Stimulated activated naive CD8-positive, alpha-beta T cell treated with anti-CD3 and anti-CD28 coated beads, Interleukin-15, Interleukin-2, amounts not matched to agents 100 U/mL and 50 U/mL, for 24 hours (primary cell): ENCODE measurements around the gene UBE2N.
"Not testable (repeated sequence)": the region's sequence is repeated elsewhere in the genome, so short reads cannot be mapped to it uniquely, and the experiment has no call there.

ENCODE experiments used
- ATAC-seq: fragments of 150-1000 bp; cut with Tn5 transposase; one replicate; pipeline ENCODE4 v1.10.0; 2021
- DNase-seq: peaks from one replicate; pipeline ENCODE4 v3.0.0; 2021

The UBE2N gene

GRCh38 chr12:93443576-93443975 lies 1.8 kb upstream of the UBE2N start:
- DNase-seq = no peak
- no peak for ATAC-seq

DNA sequence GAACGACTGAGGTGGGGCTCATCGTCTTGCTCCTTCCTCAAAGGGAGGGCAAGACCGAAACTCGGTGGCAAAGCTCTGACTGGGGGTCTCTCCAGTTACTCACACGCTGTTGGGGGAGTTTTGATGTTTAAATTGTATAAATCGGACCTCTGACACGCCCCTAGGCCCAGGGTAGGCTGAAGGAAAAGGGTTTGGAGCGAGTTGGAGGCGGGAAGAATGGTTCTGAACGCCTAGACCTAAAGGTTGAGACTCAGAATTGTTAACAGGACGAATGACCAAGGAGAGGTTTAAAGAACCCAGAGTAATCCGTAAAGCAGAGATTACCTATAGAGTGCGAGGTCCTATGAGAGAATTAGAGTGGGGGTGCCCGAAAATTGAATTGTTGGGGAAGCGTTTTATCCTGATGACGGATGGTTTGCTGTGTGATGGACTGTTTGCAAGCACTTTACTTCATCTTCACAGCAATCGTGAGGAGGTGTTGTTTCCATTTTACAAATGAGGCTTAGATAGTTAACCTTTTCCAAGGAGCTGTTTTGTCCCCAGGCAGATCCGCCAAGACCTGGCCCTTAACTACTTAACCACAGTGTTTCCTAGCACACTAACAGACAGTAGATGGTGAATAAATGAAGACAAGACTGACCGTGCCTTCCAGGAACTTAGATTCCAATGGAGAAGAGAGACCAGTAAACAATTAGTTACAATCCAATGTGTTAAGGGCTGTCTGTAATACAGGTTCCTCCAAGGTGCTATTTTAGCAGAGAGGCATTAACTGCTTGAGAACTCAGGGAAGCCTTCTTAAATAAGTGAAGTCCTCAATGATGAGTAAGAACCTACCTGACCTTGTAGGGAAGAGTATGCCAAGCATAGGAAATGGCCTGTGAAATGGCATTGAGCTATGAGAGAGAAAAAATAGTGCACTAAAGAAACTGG lies 929 bp upstream of the UBE2N start:
- ATAC-seq (no peak), DNase-seq (no peak)

DNA sequence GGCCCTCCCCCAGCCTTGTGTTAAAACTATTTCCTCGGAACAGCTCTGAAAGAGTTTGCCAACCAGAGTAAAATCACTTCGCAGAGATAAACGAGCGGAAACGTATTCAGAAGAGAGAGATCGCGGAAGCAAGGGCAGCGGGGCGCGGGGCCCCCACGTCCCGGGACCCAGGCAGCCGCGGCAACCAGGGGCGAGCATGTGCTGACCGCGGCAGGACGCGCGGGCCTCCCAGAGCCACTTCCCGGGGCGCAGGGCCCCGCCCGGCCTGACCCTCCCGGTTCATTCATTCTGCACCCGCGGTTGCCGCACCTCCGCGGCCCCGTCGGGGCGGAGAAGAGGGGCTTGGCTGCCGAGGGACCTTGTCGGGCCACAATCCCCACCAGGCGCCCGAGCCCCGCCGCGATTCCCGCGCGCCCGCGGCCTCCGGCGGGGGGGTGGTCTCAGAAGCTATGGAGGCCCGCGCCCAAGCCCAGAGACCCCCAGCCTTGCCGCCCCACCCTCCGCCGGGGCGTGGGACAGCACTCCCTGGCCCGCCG lies 598 bp downstream of the UBE2N start:
- ATAC-seq (no peak), DNase-seq (peak; percentile 54)

DNA sequence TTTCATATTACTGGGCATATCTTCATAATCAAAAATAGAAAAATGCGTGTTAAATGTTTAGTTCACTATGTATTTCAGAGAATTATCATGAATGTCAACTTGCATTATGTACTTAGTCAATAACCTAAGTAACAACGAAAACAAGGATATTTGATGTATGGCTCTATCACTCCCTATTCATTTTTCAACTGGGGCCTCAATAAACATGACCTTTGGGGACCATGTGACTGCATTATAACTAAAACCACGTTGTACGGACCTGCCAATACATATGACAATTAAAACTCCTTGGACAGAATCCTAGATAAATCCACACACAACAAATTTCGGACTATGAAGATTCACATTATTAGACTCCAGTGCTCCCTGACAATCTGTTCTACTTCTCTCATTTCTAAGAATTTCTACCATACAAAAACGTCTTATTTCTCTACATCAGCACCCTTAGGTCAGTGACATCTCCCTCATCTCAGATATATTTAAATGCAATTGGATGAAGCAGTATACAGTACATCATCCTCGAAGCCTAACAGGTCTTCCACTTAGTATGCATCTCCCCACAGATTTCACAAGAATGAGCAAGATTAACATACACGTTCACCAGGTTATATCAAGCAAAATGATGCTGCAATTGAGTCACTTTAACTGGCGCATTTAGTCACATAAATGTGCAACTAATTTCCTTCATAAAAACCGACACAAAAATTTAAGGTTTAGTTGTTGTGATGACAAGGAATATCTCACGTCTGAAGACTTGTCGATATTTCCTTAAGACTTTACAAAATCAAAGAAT lies 1.5 kb downstream of the UBE2N start:
- ATAC-seq (no peak), DNase-seq (no peak)

- no peak for DNase-seq
- no peak for ATAC-seq
These were observed 3.3 kb downstream of the UBE2N start for GRCh38 chr12:93438266-93439050.

DNA sequence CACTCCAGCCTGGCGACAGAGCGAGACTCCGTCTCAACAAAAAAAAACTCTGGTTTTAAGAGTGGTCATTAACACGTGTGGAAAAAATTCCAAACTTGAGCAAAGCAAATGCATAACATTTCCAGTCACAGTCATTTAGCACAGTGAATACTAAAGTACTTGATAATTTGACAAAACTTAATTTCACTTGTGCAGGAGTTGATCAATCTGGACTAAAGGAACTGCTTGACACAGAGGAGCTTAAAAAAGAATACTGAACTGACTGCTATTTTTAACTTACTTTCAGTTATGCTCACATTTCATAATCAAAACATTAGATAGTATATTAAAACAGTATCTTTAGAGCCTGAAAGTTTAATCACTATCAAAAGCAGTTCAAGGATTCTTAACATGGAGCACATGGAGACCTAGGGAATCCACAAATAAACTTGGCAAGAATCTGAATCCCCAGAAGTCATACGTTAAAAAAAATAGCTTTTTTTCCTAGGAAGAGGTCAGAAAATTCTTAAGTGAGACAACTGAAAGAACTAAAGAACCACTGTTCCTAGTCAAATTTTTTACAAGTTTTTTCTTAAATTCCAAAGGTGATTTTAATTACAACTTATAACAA lies 7.4 kb downstream of the UBE2N start:
- DNase-seq (no peak), ATAC-seq (no peak)

DNA sequence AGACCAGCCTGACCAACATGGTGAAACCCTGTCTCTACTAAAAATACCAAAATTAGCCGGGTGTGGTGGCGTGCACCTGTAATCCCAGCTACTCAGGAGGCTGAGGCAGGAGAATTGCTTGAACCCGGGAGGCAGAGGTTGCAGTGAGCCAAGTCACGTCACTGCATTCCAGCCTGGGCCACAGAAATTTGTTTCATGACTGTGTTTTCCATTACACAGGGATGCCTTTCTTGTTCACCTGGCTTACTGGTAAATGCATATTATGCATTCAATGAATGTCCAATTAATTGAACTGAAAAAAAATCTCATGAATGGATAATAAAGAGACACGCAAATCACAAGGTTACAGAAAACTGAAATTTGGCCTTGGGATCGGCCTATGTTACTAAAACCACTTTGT lies 9.7 kb downstream of the UBE2N start:
- not testable (repeated sequence) for DNase-seq, ATAC-seq

- DNase-seq = no peak
- ATAC-seq = no peak
These were observed 11.5 kb downstream of the UBE2N start for GRCh38 chr12:93430280-93430679.

DNA sequence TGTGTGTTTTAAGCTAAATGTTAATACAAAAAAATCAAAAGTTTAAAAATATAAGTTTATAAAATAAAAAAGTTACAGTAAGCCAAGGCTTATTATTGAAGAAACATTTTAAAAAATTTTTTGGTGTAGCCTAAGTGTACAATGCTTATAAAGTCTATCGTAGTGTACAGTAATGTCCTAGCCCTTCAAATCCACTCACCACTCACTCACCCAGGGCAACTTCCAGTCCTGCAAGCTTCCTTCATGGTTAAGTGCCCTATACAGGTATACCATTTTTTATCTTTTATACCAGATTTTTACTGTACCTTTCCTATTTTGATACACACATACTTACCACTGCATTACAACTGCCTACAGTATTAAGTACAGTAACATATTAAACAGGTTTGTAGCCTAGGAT lies 11.9 kb downstream of the UBE2N start:
- no peak for ATAC-seq
- DNase-seq = no peak

GRCh38 chr12:93429448-93429847 lies 12.3 kb downstream of the UBE2N start:
- DNase-seq (no peak), ATAC-seq (no peak)

GRCh38 chr12:93427779-93428564 lies 13.8 kb downstream of the UBE2N start:
- DNase-seq (no peak), ATAC-seq (no peak)

DNA sequence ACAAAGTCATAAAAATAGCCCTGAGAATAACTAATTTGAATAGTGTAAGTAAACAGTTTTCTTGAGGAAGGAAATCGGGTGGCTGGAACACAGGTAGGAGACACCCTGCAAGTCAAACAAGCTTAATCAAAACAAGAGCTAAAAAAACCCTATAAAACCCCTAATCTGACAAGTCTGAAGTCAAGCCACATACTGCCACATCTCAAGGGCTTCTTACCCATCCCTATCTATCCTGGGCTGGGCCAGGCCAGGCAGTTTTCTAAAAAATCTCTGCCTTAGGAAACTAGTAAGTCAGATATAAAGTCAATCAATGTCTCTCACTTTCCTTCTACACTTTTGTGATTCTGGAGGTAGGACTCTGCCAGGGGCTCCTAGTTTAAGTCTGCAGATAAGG lies 15.3 kb downstream of the UBE2N start:
- DNase-seq (no peak), ATAC-seq (no peak)

GRCh38 chr12:93425736-93426411 lies 15.9 kb downstream of the UBE2N start:
- ATAC-seq = no peak
- DNase-seq = no peak

- ATAC-seq = no peak
- DNase-seq = no peak
These were observed 19.7 kb downstream of the UBE2N start for GRCh38 chr12:93422050-93422449.

GRCh38 chr12:93419388-93420034 lies 22.2 kb downstream of the UBE2N start:
- ATAC-seq = no peak

DNA sequence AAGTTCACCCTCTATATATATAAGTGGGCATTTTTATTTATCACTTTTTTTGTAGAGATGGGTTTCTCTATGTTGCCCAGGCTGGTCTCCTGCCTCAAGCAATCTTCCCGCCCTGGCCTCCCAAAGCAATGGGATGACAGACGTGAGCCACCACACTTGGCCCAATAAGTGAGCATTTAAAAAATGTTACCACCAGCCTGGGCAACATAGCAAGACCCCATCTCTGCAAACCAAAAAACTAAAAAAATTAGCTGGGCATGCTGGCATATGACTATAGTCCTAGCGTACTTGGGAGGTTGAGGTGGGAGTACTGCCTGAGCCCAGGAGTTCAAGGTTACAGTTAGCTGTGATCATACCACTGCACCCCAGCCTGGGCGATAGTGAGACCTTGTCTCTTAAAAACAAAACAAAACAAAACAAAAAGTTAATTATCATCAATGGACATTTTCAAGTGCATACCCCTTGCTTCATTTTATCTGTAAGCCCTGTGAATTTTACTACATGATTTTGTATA lies 23.7 kb downstream of the UBE2N start:
- DNase-seq = no peak
- no peak for ATAC-seq

More at GRCh38 chr12:93419388-93420034, 22.2 kb downstream of the UBE2N start:
- no peak for DNase-seq

DNA sequence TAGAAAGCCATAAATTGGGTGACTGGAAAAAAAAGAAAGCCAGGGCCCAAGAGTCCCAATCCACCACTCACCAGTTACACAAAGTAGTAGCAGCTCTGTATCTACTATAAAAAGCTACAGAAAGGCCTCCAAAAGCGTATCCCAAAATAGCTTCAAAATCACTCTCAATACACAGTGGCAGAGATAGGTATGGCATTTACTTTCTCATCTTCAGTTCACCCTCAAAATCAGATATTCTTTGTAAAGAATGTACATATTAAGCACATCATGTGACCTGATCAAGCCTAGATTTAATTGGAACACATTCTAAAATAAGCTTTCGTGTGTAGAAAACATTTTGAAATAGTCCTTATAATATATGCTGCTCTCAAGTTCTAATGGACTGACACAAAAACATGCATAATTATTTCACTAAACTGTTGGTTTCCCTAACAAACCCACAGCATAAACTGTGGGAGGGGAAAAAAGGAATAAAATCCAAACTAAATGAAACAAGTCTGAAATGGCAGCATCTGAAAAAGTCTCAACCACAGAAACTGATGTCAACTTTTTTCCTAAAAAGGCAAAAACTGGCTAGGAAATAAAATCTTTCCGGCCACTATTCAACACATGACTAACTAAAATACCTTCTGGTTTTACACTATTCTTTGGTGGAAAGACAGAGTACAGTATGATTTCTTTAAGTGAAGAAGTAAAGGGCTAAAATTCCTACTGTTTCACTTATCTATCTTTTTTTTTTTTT lies 25.9 kb downstream of the UBE2N start:
- peak; percentile 68 for ATAC-seq
- DNase-seq = no peak

GRCh38 chr12:93413064-93413463 lies 28.7 kb downstream of the UBE2N start:
- no peak for DNase-seq
- ATAC-seq = no peak

DNA sequence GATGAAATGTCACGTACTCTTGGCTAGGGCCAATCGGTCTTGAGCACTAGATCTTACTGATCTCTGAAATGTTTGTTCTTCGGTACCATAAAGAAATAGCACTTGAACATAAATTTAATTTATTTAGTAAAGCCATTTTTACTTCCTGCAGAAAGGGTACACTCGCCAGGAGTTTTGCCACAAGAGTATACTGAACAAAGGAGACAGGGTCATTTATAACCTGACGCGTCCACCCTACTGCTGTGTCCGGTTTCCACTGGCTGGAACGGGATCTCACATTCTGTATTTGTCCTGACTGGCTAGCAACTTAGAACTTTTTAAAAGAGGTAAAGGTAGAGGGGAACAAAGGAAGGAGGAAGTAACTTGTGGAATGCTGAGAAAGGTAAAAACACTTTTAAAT lies 29.4 kb downstream of the UBE2N start:
- DNase-seq, ATAC-seq: not testable (repeated sequence)
